K562 (cell line): ENCODE results near the gene TXK. TPM values are rescaled to one million over a fixed set of nuclear protein-coding genes. Genes with fewer than 3 reads are reported as not detected.

Experiments
- ATAC-seq: fragments of 200-7000 bp; cut with Tn5 transposase; 3 replicates; pipeline ENCODE4 v1.9.1; 2020; ENCODE audit warnings: moderate library complexity
- BruUV-seq: library from RNA; stranded (reverse); fragments of 400-500 nt; replicated peaks from 2 replicates; lab custom pipeline; 2021; lab: Mats Ljungman, UMichigan
- CTCF ChIA-PET: fragments of 300-600 bp; formaldehyde crosslinking; extraction: SDS; loops from one replicate; lab custom pipeline; 2021; ENCODE audit warnings: low intra/inter-chr PET ratio; lab: Yijun Ruan, JAX
- POLR2A ChIA-PET: fragments of 300-600, 350-650 bp; sonication (Branson Sonifier 250); formaldehyde crosslinking; extraction: SDS; loops from one replicate; lab custom pipeline; 2021; ENCODE audit warnings: antibody characterized with exemption, inconsistent platforms; lab: Yijun Ruan, JAX
- DNase-seq, 4 experiments: peaks; one replicate each; pipeline versions ENCODE4 v3.0.0 to v3.0.0-alpha.2; 2011 to 2018; ENCODE audit warnings: low spot score in 3 of 4, mixed read lengths in 3 of 4; ENCODE audit errors: extremely low read depth in 1 of 4
- FAIRE-seq: peaks from 2 replicates; lab custom pipeline; 2011; peaks lifted over from hg19 to GRCh38; lab: Jason Lieb, UNC
- H2AFZ ChIP-seq: 2 replicates; pipeline ENCODE4 v1.6.0; 2011; ENCODE audit warnings: low read depth, low read length, control low read depth, inconsistent platforms
- H3K27ac ChIP-seq: fragments of 200-600 bp; 3 replicates; pipeline ENCODE4 v1.8.0; 2011; ENCODE audit warnings: low read depth, mild to moderate bottlenecking, control low read depth, inconsistent platforms, low read length, moderate library complexity, mixed read lengths; ENCODE audit errors: extremely low read depth
- H3K27me3 ChIP-seq, 2 experiments: fragments of 300-600 bp in 1 of 2; 2 replicates in 1 of 2; 3 replicates in 1 of 2; pipeline versions ENCODE4 v1.6.0 to v1.8.0; 2011; ENCODE audit warnings: inconsistent platforms in 2 of 2, low read length in 2 of 2, mild to moderate bottlenecking in 1 of 2, mixed read lengths in 1 of 2, moderate library complexity in 1 of 2; ENCODE audit not compliant: control insufficient read depth in 2 of 2, insufficient read depth in 2 of 2
- H3K36me3 ChIP-seq: fragments of 300-600 bp; 3 replicates; pipeline ENCODE4 v1.8.0; 2011; ENCODE audit warnings: mild to moderate bottlenecking, low read length, inconsistent platforms; ENCODE audit not compliant: control insufficient read depth, insufficient read depth
- H3K4me1 ChIP-seq, 2 experiments: fragments of 200-600 bp in 1 of 2; replicated peaks in 1 of 2; 2 replicates in 1 of 2; 3 replicates in 1 of 2; pipeline versions ENCODE4 v1.5.1 to v1.8.0; 2011; ENCODE audit warnings: inconsistent platforms in 2 of 2, low read length in 2 of 2, mild to moderate bottlenecking in 1 of 2, mixed read lengths in 1 of 2, moderate library complexity in 1 of 2; ENCODE audit not compliant: control insufficient read depth in 2 of 2, insufficient read depth in 2 of 2
- H3K4me2 ChIP-seq: 2 replicates; pipeline ENCODE4 v1.6.1; 2011; ENCODE audit warnings: low read length, control low read depth, inconsistent platforms, mixed read lengths; ENCODE audit not compliant: insufficient read depth
- H3K4me3 ChIP-seq: fragments of 200-600 bp; sonication (generic), shearing (Covaris generic); 2 replicates; pipeline ENCODE4 v1.5.1; 2016; ENCODE audit warnings: control low read depth, inconsistent platforms
- H3K79me2 ChIP-seq: fragments of 200-600 bp; 3 replicates; pipeline ENCODE4 v1.8.0; 2011; ENCODE audit warnings: low read length, inconsistent platforms; ENCODE audit not compliant: control insufficient read depth, insufficient read depth
- H3K9ac ChIP-seq, 2 experiments: 2 replicates each; pipeline versions ENCODE4 v1.6.0 to v1.6.1; 2011; ENCODE audit warnings: low read depth in 2 of 2, low read length in 2 of 2, control low read depth in 1 of 2, inconsistent platforms in 1 of 2, mild to moderate bottlenecking in 1 of 2, mixed read lengths in 1 of 2; ENCODE audit not compliant: insufficient read depth in 1 of 2
- H3K9me1 ChIP-seq: one replicate; pipeline ENCODE4 v1.6.0; 2011; ENCODE audit warnings: inconsistent platforms, mild to moderate bottlenecking, low read length, moderate library complexity; ENCODE audit not compliant: control insufficient read depth, insufficient read depth
- H3K9me3 ChIP-seq: replicated peaks from 2 replicates; pipeline ENCODE4 v1.5.1; 2011; ENCODE audit warnings: low read depth, low read length, inconsistent platforms; ENCODE audit not compliant: control insufficient read depth, insufficient read depth
- H4K20me1 ChIP-seq: replicated peaks from 2 replicates; pipeline ENCODE4 v1.6.1; 2011; ENCODE audit warnings: low read length, inconsistent platforms, mixed read lengths; ENCODE audit not compliant: control insufficient read depth, insufficient read depth
- CTCF ChIP-seq, 3 experiments: IDR thresholded peaks in 2 of 3; conservative IDR thresholded peaks in 1 of 3; 2 replicates each; pipeline ENCODE4 v1.5.1; 2011 to 2012; ENCODE audit warnings: low read length in 3 of 3, mild to moderate bottlenecking in 3 of 3, control low read depth in 2 of 3, improper control_type of control experiment in 1 of 3, inconsistent platforms in 1 of 3, low read depth in 1 of 3, mixed read lengths in 1 of 3, moderate library complexity in 1 of 3; ENCODE audit not compliant: insufficient read depth in 2 of 3
- HMGN3 ChIP-seq: IDR thresholded peaks from 2 replicates; pipeline ENCODE4 v1.6.1; 2011; ENCODE audit warnings: borderline replicate concordance, low read depth, mild to moderate bottlenecking, mixed read lengths, low read length; ENCODE audit not compliant: insufficient read length; ENCODE audit errors: extremely low read depth
- HNRNPLL ChIP-seq: fragments of 200-400 bp; formaldehyde crosslinking; IDR thresholded peaks from 2 replicates; pipeline ENCODE4 v1.6.1; 2017; ENCODE audit warnings: low read length, low read depth, mild to moderate bottlenecking; ENCODE audit not compliant: poor library complexity, severe bottlenecking
- MTA3 ChIP-seq: fragments of 450-650 bp; formaldehyde crosslinking; IDR thresholded peaks from 2 replicates; pipeline ENCODE4 v1.6.1; 2017; ENCODE audit warnings: mild to moderate bottlenecking, borderline replicate concordance
- RAD21 ChIP-seq, 2 experiments: fragments of 250-450 bp in 1 of 2; fragments of 450-650 bp in 1 of 2; sonication (Bioruptor Pico) in 1 of 2; formaldehyde crosslinking in 1 of 2; IDR thresholded peaks in 1 of 2; conservative IDR thresholded peaks in 1 of 2; 2 replicates each; pipeline versions ENCODE4 v1.4.0 to v1.8.0; 2020 to 2022; ENCODE audit warnings: mild to moderate bottlenecking in 2 of 2, moderate library complexity in 1 of 2
- WGBS: fragments of 100-300 bp; shearing (Covaris generic); methylation state at CpG from one replicate; pipeline ENCODE4 v1.1.6; 2016; ENCODE audit warnings: low coverage, mixed read lengths; ENCODE audit not compliant: insufficient coverage; ENCODE audit errors: missing lambda C conversion rate; 5-methylcytosine and 5-hydroxymethylcytosine counted together
- in situ Hi-C: fragments of 300-500 bp; cut with MboI; formaldehyde crosslinking; loops from 4 replicates; pipeline ENCODE4 v1.15.0; 2018; ENCODE audit warnings: inconsistent platforms, mixed read lengths
- intact Hi-C: fragments of 100-400 bp; cut with micrococcal nuclease; formaldehyde crosslinking; loops from 2 replicates; pipeline ENCODE4 v1.14.2; 2022
- polyA plus RNA-seq, 8 experiments: library from polyadenylated mRNA; depleted of rRNA in 4 of 8; stranded (reverse) in 5 of 8; unstranded in 3 of 8; fragments of >200 nt; fragmentation: Nextera tagmentation in 2 of 8; fragmentation: Illumina TruSeq in 1 of 8; extraction: Ambion mirVana in 2 of 8; extraction: Trizol in 1 of 8; gene quantifications; 2 replicates each; pipeline versions ENCODE4 v1.2.1 to v1.2.3, GENCODE V29; 2011 to 2014; ENCODE audit warnings: inconsistent platforms in 1 of 8, missing spikeins in 1 of 8
- total RNA-seq, 7 experiments: library from RNA; depleted of rRNA in 6 of 7; stranded (reverse); fragments of >200 nt in 6 of 7; fragmentation: Illumina TruSeq in 2 of 7; extraction: Trizol in 2 of 7; gene quantifications; 2 replicates each; pipeline versions ENCODE4 v1.2.1 to v1.2.3, GENCODE V29; 2011 to 2021; ENCODE audit warnings: low replicate concordance in 1 of 7

Gene TXK
- total and polyA plus RNA-seq, 9 of the 15 experiments (the other 6 are each of a cell fraction or from before 2014, with no cell fraction given) = 0.24 to 1.1 (median 0.45) TPM; not detected in 1

GRCh38 chr4:48082956-48083355 lies 51.1 kb downstream of the TXK start:
- FAIRE-seq (no peak), DNase-seq (no peak), ATAC-seq (peak; percentile 36; the same call in 2 of the 3 replicates)
- Histone ChIP-seq H3K9me3 (no peaks in the 10 kb centered on the region), H3K36me3 (no peaks in the 10 kb centered on the region), H3K9ac (no peak overlapping the region), H3K4me2 (no peak overlapping the region), H3K79me2 (no peaks in the 10 kb centered on the region), H3K27me3 (no peaks in the 10 kb centered on the region), H3K4me3 (no peak overlapping the region), H4K20me1 (no peaks in the 10 kb centered on the region), H2AFZ (no peak overlapping the region), H3K27ac (no peak overlapping the region), H3K4me1 (no peaks in the 10 kb centered on the region; a peak in 1 of 5 replicates), H3K9me1 (no peaks in the 10 kb centered on the region)
- WGBS = 0% methylated on average over 2 of the region's 2 CpGs
- ChIA-PET CTCF (no interaction called here), POLR2A (no interaction called here)
- TF ChIP-seq RAD21 (CRISPR knock-in tag; conservative IDR thresholded peaks at IDR 0.05 in 1 of 2, IDR thresholded peaks at IDR 0.05 in 1 of 2) (peak in 1 of 2 experiments; percentile 18; a peak in 1 of 4 replicates), CTCF (IDR thresholded peaks at IDR 0.05 in 2 of 3, conservative IDR thresholded peaks at IDR 0.05 in 1 of 3; ENCODE audit: insufficient read depth in 2 of 3, low read depth in 1 of 3, low read length in 3 of 3) (peak in 2 of 3 experiments; percentile 11 to 20; a peak in 1 of 6 replicates), HNRNPLL (peak; percentile 71), HMGN3 (no peak), MTA3 (no peak)
- BruUV-seq = no TSS peak
- intact Hi-C loops = no loop called here
- in situ Hi-C loops = loop anchor here (10.0 kb wide), 1 partner anchor 398 kb away; no protein-coding TSS in a partner anchor
